GM18502 (cell line): ENCODE data around the gene CYYR1.

ENCODE experiments used
- ATAC-seq: cut with Tn5 transposase; IDR thresholded peaks from one replicate; pipeline ENCODE4 v1.9.1; 2021; ENCODE audit warnings: mild to moderate bottlenecking; ENCODE audit not compliant: unreplicated experiment, poor library complexity

The CYYR1 gene

GRCh38 chr21:26444646-26445045 is 128.4 kb downstream of the CYYR1 start:
- no peak for ATAC-seq

GRCh38 chr21:26443867-26444266 is 129.2 kb downstream of the CYYR1 start:
- no peak for ATAC-seq

GRCh38 chr21:26443291-26443690 is 129.8 kb downstream of the CYYR1 start:
- ATAC-seq, result no peak

GRCh38 chr21:26441149-26441548 is 131.9 kb downstream of the CYYR1 start:
- ATAC-seq, result no peak

GRCh38 chr21:26438976-26439375 is 134.1 kb downstream of the CYYR1 start:
- ATAC-seq, result no peak

- ATAC-seq, result no peak
Observed at GRCh38 chr21:26437326-26438009, 135.6 kb downstream of the CYYR1 start.

GRCh38 chr21:26433386-26433785 is 139.7 kb downstream of the CYYR1 start:
- no peak for ATAC-seq

GRCh38 chr21:26432410-26432809 is 140.7 kb downstream of the CYYR1 start:
- no peak for ATAC-seq

GRCh38 chr21:26425576-26425975 is 147.5 kb downstream of the CYYR1 start:
- peak; percentile 66 for ATAC-seq

GRCh38 chr21:26423511-26423910 is 149.6 kb downstream of the CYYR1 start:
- no peak for ATAC-seq

GRCh38 chr21:26422706-26423105 is 150.4 kb downstream of the CYYR1 start:
- ATAC-seq, result no peak

- no peak for ATAC-seq
Observed at GRCh38 chr21:26422138-26422537, 150.9 kb downstream of the CYYR1 start.

GRCh38 chr21:26421724-26422123 is 151.4 kb downstream of the CYYR1 start:
- no peak for ATAC-seq
